Measurements from ENCODE around the gene TBPL1. TPM values are rescaled to one million over a fixed set of nuclear protein-coding genes. Genes with fewer than 3 reads are reported as not detected.
A peak's percentile ranks its signal among the peaks of the same experiment; 100 is the strongest.

The TBPL1 gene
- polyA plus RNA-seq, 1 experiment: 36.2 TPM

- H3K36me3 ChIP-seq (ENCODE audit: control insufficient read depth, insufficient read depth, low read length): no peaks in the 10 kb centered on the region
- no peak overlapping the region for H3K4me3 ChIP-seq (ENCODE audit: low read depth, low read length)
- DNase-seq (ENCODE audit: low read depth): no peak
- POLR2A ChIA-PET: no interaction called here
- TF ChIP-seq CTCF (IDR thresholded peaks at IDR 0.05; ENCODE audit: insufficient read depth, low read depth, low read length): no peak
- no peaks in the 10 kb centered on the region; the same call in 1 of the 2 replicates for H3K27me3 ChIP-seq (ENCODE audit: control insufficient read depth, insufficient read depth, low read length)
- CTCF ChIA-PET: interaction anchor here (0.7 to 0.8 kb wide), 2 partner anchors 40 to 76 kb away, joined by 3 read pairs; no protein-coding TSS in a partner anchor
Observed at GRCh38 chr6:134021396-134022122, 68.5 kb downstream of the TBPL1 start.

- CTCF ChIA-PET: interaction anchor here (1.0 kb wide), 1 partner anchor 49 kb away, joined by 4 read pairs; no protein-coding TSS in a partner anchor
- Histone ChIP-seq H3K27me3 (ENCODE audit: control insufficient read depth, insufficient read depth, low read length) (no peaks in the 10 kb centered on the region; the same call in 1 of the 2 replicates), H3K36me3 (ENCODE audit: control insufficient read depth, insufficient read depth, low read length) (no peaks in the 10 kb centered on the region), H3K4me3 (ENCODE audit: low read depth, low read length) (no peak overlapping the region)
- DNase-seq (ENCODE audit: low read depth): no peak
- POLR2A ChIA-PET: no interaction called here
- no peak for TF ChIP-seq CTCF (IDR thresholded peaks at IDR 0.05; ENCODE audit: insufficient read depth, low read depth, low read length)
Observed at GRCh38 chr6:134022650-134023049, 69.6 kb downstream of the TBPL1 start.

- TF ChIP-seq CTCF (IDR thresholded peaks at IDR 0.05; ENCODE audit: insufficient read depth, low read depth, low read length): no peak
- no peak for DNase-seq (ENCODE audit: low read depth)
- Histone ChIP-seq H3K36me3 (ENCODE audit: control insufficient read depth, insufficient read depth, low read length) (no peaks in the 10 kb centered on the region), H3K4me3 (ENCODE audit: low read depth, low read length) (no peak overlapping the region), H3K27me3 (ENCODE audit: control insufficient read depth, insufficient read depth, low read length) (peaks cover 1% of the 10 kb centered on the region)
- POLR2A ChIA-PET: no interaction called here
- CTCF ChIA-PET: interaction anchor here (1.4 kb wide), 1 partner anchor 37 kb away, joined by 3 read pairs; no protein-coding TSS in a partner anchor
Observed at GRCh38 chr6:134026597-134026996, 73.6 kb downstream of the TBPL1 start.

DNA sequence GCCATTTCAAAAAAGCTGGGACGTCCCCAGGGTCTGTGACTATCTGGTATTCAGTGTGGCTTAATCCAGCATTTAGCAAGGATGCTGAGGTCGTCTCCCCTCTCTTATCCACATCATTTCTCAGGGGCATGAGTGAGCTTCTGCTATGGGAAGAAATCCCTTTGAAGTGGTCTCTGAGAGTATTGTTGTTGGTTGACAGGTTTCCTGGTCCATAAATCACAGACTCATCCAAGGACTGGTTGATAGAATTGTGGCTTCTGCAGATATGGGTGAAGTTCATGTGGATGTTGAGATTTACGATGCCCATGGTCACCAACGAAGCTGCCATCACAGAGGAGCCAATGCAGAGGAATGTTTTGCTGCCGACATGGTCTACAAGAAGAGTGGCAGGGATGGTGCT is 75.4 kb downstream of the TBPL1 start:
- POLR2A ChIA-PET: no interaction called here
- Histone ChIP-seq H3K36me3 (ENCODE audit: control insufficient read depth, insufficient read depth, low read length) (no peaks in the 10 kb centered on the region), H3K27me3 (ENCODE audit: control insufficient read depth, insufficient read depth, low read length) (peaks cover 1% of the 10 kb centered on the region; the same call in 1 of the 2 replicates), H3K4me3 (ENCODE audit: low read depth, low read length) (no peak overlapping the region)
- TF ChIP-seq CTCF (IDR thresholded peaks at IDR 0.05; ENCODE audit: insufficient read depth, low read depth, low read length): no peak
- no peak for DNase-seq (ENCODE audit: low read depth)
- CTCF ChIA-PET: no interaction called here

GRCh38 chr6:134029495-134030455 is 76.8 kb downstream of the TBPL1 start:
- no peak for TF ChIP-seq CTCF (IDR thresholded peaks at IDR 0.05; ENCODE audit: insufficient read depth, low read depth, low read length)
- POLR2A ChIA-PET: no interaction called here
- Histone ChIP-seq H3K27me3 (ENCODE audit: control insufficient read depth, insufficient read depth, low read length) (peaks cover 1% of the 10 kb centered on the region; the same call in 1 of the 2 replicates), H3K36me3 (ENCODE audit: control insufficient read depth, insufficient read depth, low read length) (no peaks in the 10 kb centered on the region), H3K4me3 (ENCODE audit: low read depth, low read length) (no peak overlapping the region)
- peak; percentile 37 for DNase-seq (ENCODE audit: low read depth)
- CTCF ChIA-PET: no interaction called here
